ENCODE results near the gene FPR2.

GRCh38 chr19:51724543-51724942 lies 36.4 kb upstream of the FPR2 start:
- TF ChIP-seq CTCF (IDR thresholded peaks at IDR 0.05) (no peak), POLR2A (IDR thresholded peaks at IDR 0.05) (no peak)
